Sigmoid colon (tissue), 7 donors: ENCODE data around the gene MYL6. TPM values are rescaled to one million over a fixed set of nuclear protein-coding genes. Genes with fewer than 3 reads are reported as not detected.
A peak's percentile ranks its signal among the peaks of the same experiment; 100 is the strongest.

Source experiments
- DNase-seq: peaks from one replicate; pipeline ENCODE4 v3.0.0-alpha.2; 2019
- H3K27ac ChIP-seq, 4 donors: fragments of 200-600 bp; sonication (generic); one replicate each; pipeline ENCODE4 v1.5.1; 2016 to 2019; ENCODE audit warnings: mild to moderate bottlenecking in 1 of 4
- H3K27me3 ChIP-seq, 3 donors: fragments of 200-600 bp; sonication (generic); one replicate each; pipeline ENCODE4 v1.5.1; 2019; ENCODE audit warnings: mild to moderate bottlenecking in 1 of 3
- H3K36me3 ChIP-seq, 4 donors: fragments of 200-600 bp; sonication (generic); one replicate each; pipeline ENCODE4 v1.5.1; 2016 to 2019
- H3K4me1 ChIP-seq, 4 donors: fragments of 200-600 bp; sonication (generic); one replicate each; pipeline ENCODE4 v1.5.1; 2017 to 2019
- H3K4me3 ChIP-seq, 4 donors: fragments of 200-600 bp; sonication (generic); one replicate each; pipeline ENCODE4 v1.5.1; 2017 to 2019; ENCODE audit warnings: mild to moderate bottlenecking in 2 of 4, moderate library complexity in 1 of 4
- H3K9me3 ChIP-seq, 4 donors: fragments of 200-600 bp in 3 of 4; sonication (generic) in 3 of 4; one replicate each; pipeline versions ENCODE4 v1.5.1 to v1.6.1; 2013 to 2019
- CTCF ChIP-seq, 4 experiments: fragments of 450-650 bp in 3 of 4; fragments of 200-600 bp in 1 of 4; IDR thresholded peaks; one replicate each; pipeline ENCODE4 v1.5.1; 2016 to 2019; ENCODE audit warnings: antibody characterized with exemption in 4 of 4, mild to moderate bottlenecking in 3 of 4, moderate library complexity in 2 of 4
- EP300 ChIP-seq, 4 donors: sonication (generic); formaldehyde crosslinking; IDR thresholded peaks; one replicate each; pipeline ENCODE4 v1.6.1; 2017; ENCODE audit warnings: antibody characterized with exemption in 4 of 4
- POLR2A ChIP-seq, 2 donors: fragments of 450-650 bp; IDR thresholded peaks; one replicate each; pipeline ENCODE4 v1.6.1; 2016; ENCODE audit warnings: antibody characterized with exemption in 2 of 2, mild to moderate bottlenecking in 2 of 2, moderate library complexity in 2 of 2
- POLR2AphosphoS5 ChIP-seq, 4 donors: sonication (generic); formaldehyde crosslinking; IDR thresholded peaks; one replicate each; pipeline ENCODE4 v1.6.1; 2017; ENCODE audit warnings: antibody characterized with exemption in 4 of 4
- WGBS, 2 donors: extraction: QIAGEN DNeasy Blood & Tissue Kit; methylation state at CpG; one replicate each; pipeline ENCODE4 v1.1.7; 2013; 5-methylcytosine and 5-hydroxymethylcytosine counted together
- intact Hi-C: fragments of 100-400 bp; cut with DNase I; formaldehyde crosslinking; loops from one replicate; pipeline ENCODE4 v1.15.1; 2023
- polyA plus RNA-seq, 3 donors: library from polyadenylated mRNA; stranded (reverse); fragments of 200-250 nt; gene quantifications; one replicate each; pipeline ENCODE4 v1.2.3, GENCODE V29; 2013
- total RNA-seq, 4 donors: library from RNA; depleted of rRNA; stranded (reverse); fragments of >200 nt; gene quantifications; one replicate each; pipeline ENCODE4 v1.1.0, GENCODE V29; 2016
- donor health status: healthy with polysubstance abuse.
- donor health status: Bipolar disorder and iron deficiency.
- donor health status: healthy.

Gene MYL6
- total and polyA plus RNA-seq, 7 donors: 3,150 to 9,553 (median 7,537) TPM

GRCh38 chr12:56165369-56165768, 7.2 kb downstream of the MYL6 start:
- H3K27ac ChIP-seq: peak overlapping the region; percentile 7 to 99 (median 47)
- no peaks in the 10 kb centered on the region for H3K9me3 ChIP-seq
- TF ChIP-seq POLR2AphosphoS5 (IDR thresholded peaks at IDR 0.05) (no peak), POLR2A (IDR thresholded peaks at IDR 0.05) (no peak), EP300 (IDR thresholded peaks at IDR 0.05) (no peak), CTCF (IDR thresholded peaks at IDR 0.05) (no peak)
- DNase-seq: no peak
- WGBS, 2 donors: 80 to 83% methylated on average over 4 of the region's 4 CpGs
- H3K4me1 ChIP-seq: peaks cover 0 to 36% (median 28%) of the 10 kb centered on the region in 4 donors
- intact Hi-C loops: no loop called here
- H3K4me3 ChIP-seq: no peak overlapping the region
- peaks cover 43 to 98% (median 67%) of the 10 kb centered on the region in 4 donors for H3K36me3 ChIP-seq
- no peaks in the 10 kb centered on the region for H3K27me3 ChIP-seq

GRCh38 chr12:56169229-56169759, 11.1 kb downstream of the MYL6 start:
- H3K27ac ChIP-seq: no peak overlapping the region
- no peak overlapping the region for H3K4me3 ChIP-seq
- DNase-seq: no peak
- 90 to 93% methylated on average over 11 of the region's 11 CpGs for WGBS, 2 donors
- H3K36me3 ChIP-seq: peaks cover 50 to 100% (median 80%) of the 10 kb centered on the region in 4 donors
- intact Hi-C loops: no loop called here
- TF ChIP-seq CTCF (IDR thresholded peaks at IDR 0.05): no peak
- TF ChIP-seq POLR2A (IDR thresholded peaks at IDR 0.05): no peak
- H3K4me1 ChIP-seq: peaks cover 0 to 4% (median 2%) of the 10 kb centered on the region in 4 donors
- no peaks in the 10 kb centered on the region for H3K9me3 ChIP-seq
- no peaks in the 10 kb centered on the region for H3K27me3 ChIP-seq

- Histone ChIP-seq H3K36me3 (peaks cover 68 to 100% (median 81%) of the 10 kb centered on the region in 4 donors), H3K4me3 (no peak overlapping the region), H3K27ac (no peak overlapping the region), H3K4me1 (no peaks in the 10 kb centered on the region), H3K9me3 (no peaks in the 10 kb centered on the region), H3K27me3 (no peaks in the 10 kb centered on the region)
- no peak for DNase-seq
- TF ChIP-seq POLR2AphosphoS5 (IDR thresholded peaks at IDR 0.05): no peak
- TF ChIP-seq POLR2A (IDR thresholded peaks at IDR 0.05): no peak
- no peak for TF ChIP-seq EP300 (IDR thresholded peaks at IDR 0.05)
- no peak for TF ChIP-seq CTCF (IDR thresholded peaks at IDR 0.05)
- intact Hi-C loops: no loop called here
- WGBS, 2 donors: 92 to 97% methylated on average over 7 of the region's 7 CpGs
Observed at GRCh38 chr12:56172839-56173238, 14.7 kb downstream of the MYL6 start.

GRCh38 chr12:56178347-56178746, 20.2 kb downstream of the MYL6 start:
- H3K9me3 ChIP-seq: no peaks in the 10 kb centered on the region
- 90 to 95% methylated on average over 3 of the region's 3 CpGs for WGBS, 2 donors
- H3K4me3 ChIP-seq: no peak overlapping the region
- no peaks in the 10 kb centered on the region for H3K4me1 ChIP-seq
- H3K36me3 ChIP-seq: peaks cover 40 to 100% (median 78%) of the 10 kb centered on the region in 4 donors
- no peak for TF ChIP-seq POLR2AphosphoS5 (IDR thresholded peaks at IDR 0.05)
- no peak for TF ChIP-seq CTCF (IDR thresholded peaks at IDR 0.05)
- TF ChIP-seq POLR2A (IDR thresholded peaks at IDR 0.05): no peak
- no peak for TF ChIP-seq EP300 (IDR thresholded peaks at IDR 0.05)
- no peak for DNase-seq
- no peak overlapping the region for H3K27ac ChIP-seq
- intact Hi-C loops: no loop called here
- no peaks in the 10 kb centered on the region for H3K27me3 ChIP-seq

GRCh38 chr12:56186957-56187356, 28.8 kb downstream of the MYL6 start:
- TF ChIP-seq CTCF (IDR thresholded peaks at IDR 0.05) (no peak), EP300 (IDR thresholded peaks at IDR 0.05) (no peak), POLR2A (IDR thresholded peaks at IDR 0.05) (no peak), POLR2AphosphoS5 (IDR thresholded peaks at IDR 0.05) (no peak)
- peaks cover 13 to 53% (median 34%) of the 10 kb centered on the region in 4 donors for H3K36me3 ChIP-seq

More at GRCh38 chr12:56186957-56187356, 28.8 kb downstream of the MYL6 start:
- DNase-seq: no peak
- intact Hi-C loops: loop anchor here (10.0 kb wide), 1 partner anchor 142 kb away; the partner anchor contains the start of gene RPS26
- Histone ChIP-seq H3K27me3 (no peaks in the 10 kb centered on the region), H3K4me3 (no peak overlapping the region), H3K9me3 (no peaks in the 10 kb centered on the region), H3K4me1 (peaks cover 0 to 32% (median 23%) of the 10 kb centered on the region in 4 donors), H3K27ac (peak overlapping the region in 1 of 4 donors; percentile 93)
- 53 to 69% methylated on average over 2 of the region's 2 CpGs for WGBS, 2 donors
